Cardiac septum (tissue), 1 donor: Measurements from ENCODE around the gene GPATCH2L. TPM values are rescaled to one million over a fixed set of nuclear protein-coding genes. Genes with fewer than 3 reads are reported as not detected.

Experiments
- DNase-seq: peaks from one replicate; pipeline ENCODE4 v3.0.0-alpha.2; 2020; ENCODE audit warnings: low spot score
- intact Hi-C: fragments of 100-400 bp; cut with DNase I; formaldehyde crosslinking; loops from one replicate; pipeline ENCODE4 v1.14.0; 2022
- total RNA-seq: library from RNA; stranded (reverse); fragmentation: NEBNext Ultra II Directional; extraction: Animal tissue kit (Norgen Biotek cat#: 25700); gene quantifications from one replicate; pipeline ENCODE4 v1.2.1, GENCODE V29; 2021
- donor health status: DM: no; HTN: no; CAD: no.

The GPATCH2L gene
- total RNA-seq, 1 donor from 2014 or later: 33.2 TPM

- DNase-seq: no peak
- intact Hi-C loops: no loop called here
Measured at GRCh38 chr14:76134231-76134630, 17.5 kb upstream of the GPATCH2L start.

DNA sequence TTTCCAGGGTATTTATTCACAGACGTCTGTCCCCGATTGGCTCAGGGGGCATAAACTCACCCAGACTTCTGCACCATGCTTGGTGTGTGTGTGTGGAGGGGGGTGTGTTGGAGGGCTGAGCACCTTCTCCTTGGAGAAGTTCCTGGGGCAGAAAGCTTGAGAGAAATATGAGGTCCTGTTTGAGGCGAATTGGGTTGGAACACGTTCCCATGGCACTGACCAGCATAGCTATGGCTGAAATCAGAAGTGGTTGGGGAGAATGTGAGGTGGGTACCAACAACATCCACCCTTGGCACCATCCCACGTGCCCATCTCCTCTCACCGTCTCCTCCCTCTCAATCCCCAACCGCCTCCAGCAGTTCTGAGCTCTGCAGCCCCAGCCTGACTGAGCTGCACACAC, 16.0 kb upstream of the GPATCH2L start:
- no peak for DNase-seq
- intact Hi-C loops: no loop called here

DNA sequence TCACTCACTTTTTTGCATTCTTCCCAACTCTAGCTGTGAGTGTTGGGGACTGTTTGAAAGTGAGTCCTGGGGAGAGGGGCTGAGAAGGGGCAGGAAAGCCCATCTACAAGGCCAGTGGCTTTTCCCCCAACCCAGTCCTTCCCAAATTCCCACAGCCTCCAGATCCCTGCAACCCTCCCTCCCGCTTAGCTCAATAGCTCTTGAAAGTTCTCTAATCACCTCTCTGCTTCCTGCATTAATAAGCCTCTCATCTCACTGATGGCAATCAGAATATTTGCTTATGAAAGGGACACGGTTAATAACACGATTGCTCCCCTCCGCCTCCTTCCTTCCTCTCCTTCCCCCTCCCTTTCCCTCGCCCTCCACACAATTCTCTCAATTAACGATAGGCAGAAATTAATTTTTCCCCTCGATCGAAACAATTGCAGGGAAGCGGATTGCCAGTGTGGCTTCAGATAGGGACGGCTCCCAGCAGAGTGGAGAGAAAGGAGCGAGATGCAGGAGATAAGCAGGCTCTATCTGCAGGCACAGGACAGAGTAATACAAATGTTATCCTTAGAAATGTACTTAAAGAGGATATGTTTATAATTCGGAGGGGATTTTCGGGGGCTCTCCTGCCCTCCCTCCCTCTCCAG, 15.1 kb upstream of the GPATCH2L start:
- intact Hi-C loops: no loop called here

DNA sequence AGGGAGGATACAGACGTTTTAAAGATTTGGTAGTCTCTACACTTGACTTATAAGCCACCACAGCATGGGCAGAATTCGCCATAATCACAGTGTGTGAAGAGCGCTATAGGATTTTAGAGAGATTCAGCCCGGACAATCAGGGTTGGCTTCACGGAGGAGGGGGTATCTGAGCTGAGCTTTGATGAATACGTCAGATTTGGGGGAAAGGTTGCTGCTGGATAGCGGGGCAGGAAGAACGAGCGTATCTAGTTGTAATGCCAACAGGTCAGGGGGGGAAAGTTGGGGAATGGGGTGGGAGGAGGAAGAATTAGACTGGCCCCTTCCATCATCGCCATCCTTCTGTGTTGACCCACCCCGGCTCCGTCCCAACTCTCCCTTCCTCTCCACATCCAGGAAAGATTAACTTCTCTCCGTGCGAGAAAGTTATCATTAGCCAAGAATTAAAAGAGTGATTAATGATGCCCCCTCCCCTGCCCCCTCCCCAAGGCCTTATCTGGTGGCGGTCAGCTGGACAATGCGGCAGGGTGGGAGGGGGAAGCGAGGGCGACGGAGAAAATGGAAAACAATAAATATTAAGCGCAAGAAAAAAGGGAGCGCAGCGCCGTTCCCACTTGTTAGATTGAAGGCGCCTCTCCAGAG, 13.5 kb upstream of the GPATCH2L start:
- intact Hi-C loops: no loop called here
- no peak for DNase-seq

More for the DNA sequence above, 15.1 kb upstream of the GPATCH2L start:
- DNase-seq: no peak

- DNase-seq: no peak
- intact Hi-C loops: no loop called here
Measured at GRCh38 chr14:76138758-76139723, 12.7 kb upstream of the GPATCH2L start.

DNA sequence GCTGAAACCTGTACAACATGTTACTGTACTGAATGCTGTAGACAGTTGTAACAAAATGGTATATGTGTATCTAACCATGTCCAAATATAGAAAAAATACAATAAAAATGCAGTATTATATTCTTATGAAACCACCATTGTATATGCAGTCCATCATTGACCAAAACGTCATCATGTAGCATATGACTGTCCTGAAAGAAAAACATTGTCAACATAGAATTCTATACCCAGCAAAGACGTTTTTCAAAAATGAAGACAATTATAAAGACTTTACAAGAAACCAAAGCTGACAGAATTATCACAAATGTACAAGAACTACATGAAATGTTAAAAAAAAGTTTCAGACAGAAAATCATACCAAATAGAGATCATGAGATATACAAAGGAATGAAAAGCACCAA, 8.1 kb upstream of the GPATCH2L start:
- no peak for DNase-seq
- intact Hi-C loops: no loop called here

GRCh38 chr14:76146976-76147375, 4.7 kb upstream of the GPATCH2L start:
- intact Hi-C loops: no loop called here
- DNase-seq: no peak

DNA sequence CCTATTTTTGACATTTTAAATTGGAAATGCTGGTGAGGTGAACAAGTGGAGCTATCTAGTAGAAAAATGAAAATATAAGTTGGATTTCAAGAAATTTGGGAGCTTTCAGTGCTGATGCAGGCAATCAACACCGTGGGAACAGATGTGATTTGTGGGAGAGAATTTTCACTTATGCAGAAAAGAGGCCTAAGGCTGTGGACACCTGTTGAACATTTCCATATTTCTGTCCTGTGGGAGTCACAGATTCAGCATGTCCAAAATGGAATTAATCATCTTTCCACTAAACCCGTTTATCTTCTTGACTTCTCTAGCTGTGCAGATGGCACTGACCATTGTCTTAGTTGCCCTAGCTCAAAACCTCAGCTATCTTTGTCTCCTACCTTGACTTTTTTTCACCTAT, 2.5 kb upstream of the GPATCH2L start:
- intact Hi-C loops: no loop called here
- DNase-seq: no peak

GRCh38 chr14:76152333-76152681, 585 bp downstream of the GPATCH2L start:
- DNase-seq: peak; percentile 84
- intact Hi-C loops: no loop called here

- DNase-seq: no peak
- intact Hi-C loops: no loop called here
Measured at GRCh38 chr14:76153919-76154318, 2.2 kb downstream of the GPATCH2L start.

DNA sequence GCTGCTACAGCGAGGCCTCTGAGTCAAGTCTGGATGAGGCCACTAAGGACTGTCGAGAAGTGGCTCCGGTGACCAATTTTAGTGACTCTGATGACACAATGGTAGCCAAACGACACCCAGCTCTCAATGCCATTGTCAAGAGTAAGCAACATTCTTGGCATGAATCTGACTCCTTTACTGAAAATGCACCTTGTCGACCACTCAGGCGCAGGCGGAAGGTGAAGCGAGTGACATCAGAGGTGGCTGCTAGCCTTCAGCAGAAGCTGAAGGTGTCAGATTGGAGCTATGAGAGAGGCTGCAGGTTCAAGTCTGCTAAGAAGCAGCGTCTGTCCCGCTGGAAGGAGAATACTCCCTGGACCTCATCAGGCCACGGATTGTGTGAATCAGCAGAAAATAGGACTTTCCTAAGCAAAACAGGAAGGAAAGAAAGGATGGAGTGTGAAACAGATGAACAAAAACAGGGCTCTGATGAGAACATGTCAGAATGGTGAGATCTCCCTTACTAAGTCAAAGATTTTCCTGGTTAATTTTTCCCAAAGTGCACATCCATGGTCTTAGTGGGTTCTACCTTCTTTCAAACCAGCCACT, 2.9 kb downstream of the GPATCH2L start:
- intact Hi-C loops: no loop called here
- DNase-seq: no peak

DNA sequence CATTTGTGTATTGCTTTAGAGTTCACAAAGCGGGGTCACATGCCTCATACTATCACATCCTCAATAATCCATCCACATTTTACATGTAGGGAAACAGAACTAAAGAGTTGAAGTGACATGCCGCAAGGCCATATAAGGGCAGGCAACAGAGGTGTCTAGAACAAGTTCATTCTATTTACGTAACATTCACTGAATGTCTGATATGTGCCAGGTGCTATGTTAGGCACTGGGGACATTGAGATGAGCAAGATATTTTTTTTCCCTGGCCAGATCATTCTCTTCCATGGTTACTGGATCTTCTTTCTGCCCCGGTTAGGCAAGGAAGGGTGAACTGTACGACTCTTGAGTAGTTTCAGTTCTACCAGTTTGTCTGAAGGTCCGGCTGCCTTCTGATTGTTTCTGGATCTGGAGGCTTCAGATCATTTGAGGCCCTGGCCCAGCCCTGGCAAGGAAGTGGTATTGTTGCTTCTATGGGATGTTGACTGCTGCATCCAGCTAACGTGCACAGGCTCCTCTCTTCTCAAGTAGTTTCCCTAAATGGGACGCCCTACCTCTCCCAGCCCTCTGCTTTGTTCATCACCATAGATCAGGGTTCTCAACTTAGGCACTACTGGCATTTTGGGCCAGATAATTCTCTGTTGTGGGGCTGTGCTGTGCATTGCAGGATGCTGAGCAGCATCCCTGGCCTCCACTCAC, 12.1 kb downstream of the GPATCH2L start:
- no peak for DNase-seq
- intact Hi-C loops: no loop called here

- intact Hi-C loops: no loop called here
- no peak for DNase-seq
Measured at GRCh38 chr14:76168531-76168930, 16.8 kb downstream of the GPATCH2L start.

- intact Hi-C loops: no loop called here
- no peak for DNase-seq
Measured at GRCh38 chr14:76169776-76170175, 18.1 kb downstream of the GPATCH2L start.

- no peak for DNase-seq
- intact Hi-C loops: no loop called here
Measured at GRCh38 chr14:76174982-76175381, 23.3 kb downstream of the GPATCH2L start.

GRCh38 chr14:76175942-76176341, 24.2 kb downstream of the GPATCH2L start:
- intact Hi-C loops: no loop called here
- no peak for DNase-seq

DNA sequence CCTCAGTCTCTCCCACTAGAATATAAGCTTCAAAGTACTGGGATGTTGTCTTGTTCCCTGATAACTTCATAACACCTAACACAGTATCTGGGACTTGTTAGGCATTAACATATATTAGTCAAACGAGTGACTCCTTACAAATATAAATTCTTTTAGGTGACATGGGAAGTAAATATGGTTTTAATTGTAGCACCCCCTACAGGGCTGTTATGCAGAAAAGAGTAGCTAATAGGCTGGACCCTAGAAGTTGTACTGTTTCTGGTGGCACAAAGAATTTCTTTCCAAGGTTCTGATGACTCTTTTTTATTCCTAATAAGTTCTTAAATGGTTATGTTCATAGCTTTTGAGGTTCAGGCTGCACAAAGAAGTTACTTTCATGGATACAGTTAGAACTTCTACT, 29.8 kb downstream of the GPATCH2L start:
- no peak for DNase-seq
- intact Hi-C loops: no loop called here

GRCh38 chr14:76186308-76187027, 34.7 kb downstream of the GPATCH2L start:
- intact Hi-C loops: no loop called here
- DNase-seq: no peak

- intact Hi-C loops: no loop called here
- no peak for DNase-seq
Measured at GRCh38 chr14:76191297-76191696, 39.6 kb downstream of the GPATCH2L start.
